ENCODE data around the gene POLR1G. TPM values are rescaled to one million over a fixed set of nuclear protein-coding genes. Genes with fewer than 3 reads are reported as not detected.

POLR1G gene
- total and polyA plus RNA-seq, 4 donors, result 1.1 to 2.4 (median 1.9) TPM

DNA sequence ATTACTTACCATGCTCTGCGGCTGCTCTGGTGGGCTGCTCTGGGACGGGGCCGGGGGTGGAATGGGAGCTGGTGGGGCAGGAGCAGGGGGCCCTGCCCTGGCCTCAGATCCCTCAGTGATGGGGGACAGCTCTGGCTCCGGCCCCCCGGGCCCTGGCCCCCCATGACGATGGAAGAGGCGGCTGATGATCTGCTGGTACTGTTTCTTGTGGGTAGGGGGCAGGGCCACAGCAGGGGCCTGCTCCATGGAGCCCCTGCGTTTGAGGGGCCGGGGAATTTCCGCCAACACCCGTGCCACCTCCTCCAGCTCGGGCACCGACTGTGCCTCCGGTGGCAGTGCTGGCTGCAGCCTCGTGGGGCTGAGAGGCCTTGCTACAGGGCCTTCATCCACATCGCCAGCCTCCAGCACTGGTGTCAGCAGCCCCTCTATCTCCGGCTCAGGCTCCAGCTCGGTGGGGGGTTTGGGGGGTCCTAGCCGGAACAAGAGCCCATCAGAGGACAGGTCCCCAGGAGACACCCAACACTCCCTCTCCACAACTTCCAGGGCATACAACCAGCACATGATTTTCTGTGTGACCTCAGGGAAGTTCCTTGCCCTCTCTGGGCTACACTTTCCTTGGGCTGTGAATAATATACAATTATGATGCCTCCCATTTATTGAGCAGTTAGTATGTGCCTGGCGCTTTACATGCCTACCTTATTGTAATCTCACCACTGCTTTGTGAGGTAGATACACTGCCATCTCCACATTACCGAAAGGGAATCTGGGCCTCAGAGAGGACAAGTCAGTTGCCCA, 14.4 kb upstream of the POLR1G start (continued):
- TF ChIP-seq, protein P1, sequence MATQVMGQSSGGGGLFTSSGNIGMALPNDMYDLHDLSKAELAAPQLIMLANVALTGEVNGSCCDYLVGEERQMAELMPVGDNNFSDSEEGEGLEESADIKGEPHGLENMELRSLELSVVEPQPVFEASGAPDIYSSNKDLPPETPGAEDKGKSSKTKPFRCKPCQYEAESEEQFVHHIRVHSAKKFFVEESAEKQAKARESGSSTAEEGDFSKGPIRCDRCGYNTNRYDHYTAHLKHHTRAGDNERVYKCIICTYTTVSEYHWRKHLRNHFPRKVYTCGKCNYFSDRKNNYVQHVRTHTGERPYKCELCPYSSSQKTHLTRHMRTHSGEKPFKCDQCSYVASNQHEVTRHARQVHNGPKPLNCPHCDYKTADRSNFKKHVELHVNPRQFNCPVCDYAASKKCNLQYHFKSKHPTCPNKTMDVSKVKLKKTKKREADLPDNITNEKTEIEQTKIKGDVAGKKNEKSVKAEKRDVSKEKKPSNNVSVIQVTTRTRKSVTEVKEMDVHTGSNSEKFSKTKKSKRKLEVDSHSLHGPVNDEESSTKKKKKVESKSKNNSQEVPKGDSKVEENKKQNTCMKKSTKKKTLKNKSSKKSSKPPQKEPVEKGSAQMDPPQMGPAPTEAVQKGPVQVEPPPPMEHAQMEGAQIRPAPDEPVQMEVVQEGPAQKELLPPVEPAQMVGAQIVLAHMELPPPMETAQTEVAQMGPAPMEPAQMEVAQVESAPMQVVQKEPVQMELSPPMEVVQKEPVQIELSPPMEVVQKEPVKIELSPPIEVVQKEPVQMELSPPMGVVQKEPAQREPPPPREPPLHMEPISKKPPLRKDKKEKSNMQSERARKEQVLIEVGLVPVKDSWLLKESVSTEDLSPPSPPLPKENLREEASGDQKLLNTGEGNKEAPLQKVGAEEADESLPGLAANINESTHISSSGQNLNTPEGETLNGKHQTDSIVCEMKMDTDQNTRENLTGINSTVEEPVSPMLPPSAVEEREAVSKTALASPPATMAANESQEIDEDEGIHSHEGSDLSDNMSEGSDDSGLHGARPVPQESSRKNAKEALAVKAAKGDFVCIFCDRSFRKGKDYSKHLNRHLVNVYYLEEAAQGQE (IDR thresholded peaks at IDR 0.05), result no peak
- TF ChIP-seq NR2F2 (IDR thresholded peaks at IDR 0.05) (no peak), FOXA2 (IDR thresholded peaks at IDR 0.05) (no peak), GABPA (IDR thresholded peaks at IDR 0.05 in 1 of 2, conservative IDR thresholded peaks at IDR 0.05 in 1 of 2) (no peak), RXRA (IDR thresholded peaks at IDR 0.05) (no peak), RAD21 (IDR thresholded peaks at IDR 0.05) (no peak), HNF4G (IDR thresholded peaks at IDR 0.05) (no peak), ATF3 (IDR thresholded peaks at IDR 0.05) (no peak)
- TF ChIP-seq, protein P2, sequence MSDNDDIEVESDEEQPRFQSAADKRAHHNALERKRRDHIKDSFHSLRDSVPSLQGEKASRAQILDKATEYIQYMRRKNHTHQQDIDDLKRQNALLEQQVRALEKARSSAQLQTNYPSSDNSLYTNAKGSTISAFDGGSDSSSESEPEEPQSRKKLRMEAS (IDR thresholded peaks at IDR 0.05), result no peak

GRCh38 chr19:45395821-45396617, 10.4 kb upstream of the POLR1G start:
- DNase-seq (ENCODE audit: low spot score), result no peak
- Histone ChIP-seq H3K9me3 (ENCODE audit: control insufficient read depth in 4 of 4, low read length in 3 of 4) (no peaks in the 10 kb centered on the region), H3K4me1 (ENCODE audit: control insufficient read depth in 4 of 4, insufficient read depth in 4 of 4, low read length in 3 of 4) (peaks cover 0 to 9% (median 5%) of the 10 kb centered on the region in 4 donors), H3K36me3 (ENCODE audit: control insufficient read depth in 4 of 4, insufficient read depth in 3 of 4, low read depth in 1 of 4, low read length in 3 of 4) (peaks cover 0 to 4% (median 0%) of the 10 kb centered on the region in 4 donors), H3K4me3 (ENCODE audit: low read depth in 1 of 3, low read length in 3 of 3) (no peak overlapping the region), H3K9ac (ENCODE audit: low read depth in 1 of 2, low read length in 2 of 2) (no peak overlapping the region), H3K27ac (ENCODE audit: low read depth in 1 of 2, low read length in 2 of 2) (no peak overlapping the region), H3K27me3 (ENCODE audit: control insufficient read depth in 4 of 4, insufficient read depth in 4 of 4, low read length in 3 of 4) (no peaks in the 10 kb centered on the region)
- 80% methylated on average over 59 of the region's 59 CpGs for WGBS
- TF ChIP-seq NR2F2 (IDR thresholded peaks at IDR 0.05) (no peak), HNF4A (conservative IDR thresholded peaks at IDR 0.05) (no peak), TAF1 (conservative IDR thresholded peaks at IDR 0.05) (no peak), EGR1 (IDR thresholded peaks at IDR 0.05; ENCODE audit: low read depth in 2 of 2) (no peak), FOXA1 (IDR thresholded peaks at IDR 0.05) (no peak), CTCF (IDR thresholded peaks at IDR 0.05; ENCODE audit: low read depth, low read length, missing input control) (no peak), ATF3 (IDR thresholded peaks at IDR 0.05) (no peak), FOXA2 (IDR thresholded peaks at IDR 0.05) (no peak), RAD21 (IDR thresholded peaks at IDR 0.05) (no peak), JUND (IDR thresholded peaks at IDR 0.05) (no peak), GABPA (IDR thresholded peaks at IDR 0.05 in 1 of 2, conservative IDR thresholded peaks at IDR 0.05 in 1 of 2) (no peak), YY1 (IDR thresholded peaks at IDR 0.05) (no peak), RXRA (IDR thresholded peaks at IDR 0.05) (no peak)
- TF ChIP-seq, protein P1 (IDR thresholded peaks at IDR 0.05), result no peak
- TF ChIP-seq, protein P2 (IDR thresholded peaks at IDR 0.05), result no peak
